ENCODE measurements around the gene SH3BGR. TPM values are rescaled to one million over a fixed set of nuclear protein-coding genes. Genes with fewer than 3 reads are reported as not detected.

The SH3BGR gene
- total RNA-seq, 1 donor from 2014 or later = 5.0 TPM

GRCh38 chr21:39430457-39430856, 21.3 kb upstream of the SH3BGR start:
- FAIRE-seq (no peak), DNase-seq (ENCODE audit: low read depth) (no peak)
- no peaks in the 10 kb centered on the region for H3K27me3 ChIP-seq (ENCODE audit: control insufficient read depth, insufficient read depth, low read length)
- H3K4me3 ChIP-seq (ENCODE audit: low read depth, low read length) = no peak overlapping the region
- no peak for TF ChIP-seq CTCF (IDR thresholded peaks at IDR 0.05; ENCODE audit: insufficient read depth, low read length, severe bottlenecking)
- no peaks in the 10 kb centered on the region for H3K36me3 ChIP-seq (ENCODE audit: control insufficient read depth, insufficient read depth, low read length)

GRCh38 chr21:39430954-39431353, 20.8 kb upstream of the SH3BGR start:
- no peaks in the 10 kb centered on the region for H3K27me3 ChIP-seq (ENCODE audit: control insufficient read depth, insufficient read depth, low read length)
- TF ChIP-seq CTCF (IDR thresholded peaks at IDR 0.05; ENCODE audit: insufficient read depth, low read length, severe bottlenecking) = no peak
- FAIRE-seq (no peak), DNase-seq (ENCODE audit: low read depth) (no peak)
- H3K36me3 ChIP-seq (ENCODE audit: control insufficient read depth, insufficient read depth, low read length) = no peaks in the 10 kb centered on the region
- no peak overlapping the region for H3K4me3 ChIP-seq (ENCODE audit: low read depth, low read length)

GRCh38 chr21:39434950-39435349, 16.8 kb upstream of the SH3BGR start:
- no peaks in the 10 kb centered on the region for H3K36me3 ChIP-seq (ENCODE audit: control insufficient read depth, insufficient read depth, low read length)
- peak; percentile 17 for DNase-seq (ENCODE audit: low read depth)
- H3K27me3 ChIP-seq (ENCODE audit: control insufficient read depth, insufficient read depth, low read length) = no peaks in the 10 kb centered on the region
- no peak overlapping the region for H3K4me3 ChIP-seq (ENCODE audit: low read depth, low read length)
- TF ChIP-seq CTCF (IDR thresholded peaks at IDR 0.05; ENCODE audit: insufficient read depth, low read length, severe bottlenecking) = no peak
- no peak for FAIRE-seq

- H3K27me3 ChIP-seq (ENCODE audit: control insufficient read depth, insufficient read depth, low read length) = no peaks in the 10 kb centered on the region
- no peaks in the 10 kb centered on the region for H3K36me3 ChIP-seq (ENCODE audit: control insufficient read depth, insufficient read depth, low read length)
- DNase-seq (ENCODE audit: low read depth) = no peak
- no peak overlapping the region for H3K4me3 ChIP-seq (ENCODE audit: low read depth, low read length)
- FAIRE-seq = no peak
- TF ChIP-seq CTCF (IDR thresholded peaks at IDR 0.05; ENCODE audit: insufficient read depth, low read length, severe bottlenecking) = no peak
Observed at GRCh38 chr21:39439232-39439631, 12.5 kb upstream of the SH3BGR start.

- no peak for FAIRE-seq
- peak; percentile 50 for DNase-seq (ENCODE audit: low read depth)
Observed at GRCh38 chr21:39441502-39442475, 10.0 kb upstream of the SH3BGR start.

More at GRCh38 chr21:39441502-39442475, 10.0 kb upstream of the SH3BGR start:
- H3K4me3 ChIP-seq (ENCODE audit: low read depth, low read length) = no peak overlapping the region
- peak; percentile 66 for TF ChIP-seq CTCF (IDR thresholded peaks at IDR 0.05; ENCODE audit: insufficient read depth, low read length, severe bottlenecking)
- H3K36me3 ChIP-seq (ENCODE audit: control insufficient read depth, insufficient read depth, low read length) = no peaks in the 10 kb centered on the region
- no peaks in the 10 kb centered on the region for H3K27me3 ChIP-seq (ENCODE audit: control insufficient read depth, insufficient read depth, low read length)

Data from bronchial epithelial cell (primary cell).